ENCODE results near the gene NUDT17.

The NUDT17 gene

GRCh38 chr1:145871994-145872924 lies 26.8 kb downstream of the NUDT17 start:
- Histone ChIP-seq H3K9ac (ENCODE audit: low read length in 2 of 2) (peak overlapping the region; percentile 86 to 87), H3K4me1 (ENCODE audit: control insufficient read depth, insufficient read depth, low read length) (peaks cover 22% of the 10 kb centered on the region), H3K27me3 (ENCODE audit: control insufficient read depth in 1 of 2, insufficient read depth in 2 of 2, low read length in 2 of 2) (no peaks in the 10 kb centered on the region), H3K4me3 (ENCODE audit: low read length in 2 of 2) (peak overlapping the region; percentile 83 to 92), H3K9me3 (ENCODE audit: control insufficient read depth in 2 of 2, low read length in 2 of 2) (no peaks in the 10 kb centered on the region), H3K27ac (ENCODE audit: low read length) (peak overlapping the region; percentile 87), H3K36me3 (ENCODE audit: control insufficient read depth in 2 of 2, insufficient read depth in 2 of 2, low read length in 2 of 2) (peaks cover 3 to 8% of the 10 kb centered on the region in 2 donors)

DNA sequence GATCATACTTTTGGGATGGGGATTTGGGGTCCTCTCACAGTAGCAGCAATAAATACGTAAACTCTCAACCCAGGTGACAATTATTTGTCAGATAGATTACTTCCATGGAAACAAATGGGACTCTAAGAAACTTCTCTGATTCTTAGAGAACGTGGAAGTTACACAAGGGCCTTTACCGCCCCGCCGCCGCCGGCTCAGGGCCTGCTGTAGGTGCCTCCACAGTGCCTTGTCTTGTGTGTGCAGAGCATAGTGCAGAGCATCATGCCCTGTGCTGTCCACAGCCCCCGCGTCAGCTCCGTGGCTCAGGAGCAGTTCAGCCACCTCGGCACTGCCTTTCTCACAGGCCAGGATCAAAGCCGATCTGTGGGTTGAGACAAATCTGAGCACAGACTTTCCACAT lies 29.2 kb downstream of the NUDT17 start:
- Histone ChIP-seq H3K9ac (ENCODE audit: low read length in 2 of 2) (no peak overlapping the region), H3K27ac (ENCODE audit: low read length) (no peak overlapping the region), H3K27me3 (ENCODE audit: control insufficient read depth in 1 of 2, insufficient read depth in 2 of 2, low read length in 2 of 2) (peaks cover 0 to 2% of the 10 kb centered on the region in 2 donors), H3K4me1 (ENCODE audit: control insufficient read depth, insufficient read depth, low read length) (peaks cover 19% of the 10 kb centered on the region), H3K4me3 (ENCODE audit: low read length in 2 of 2) (no peak overlapping the region), H3K9me3 (ENCODE audit: control insufficient read depth in 2 of 2, low read length in 2 of 2) (no peaks in the 10 kb centered on the region), H3K36me3 (ENCODE audit: control insufficient read depth in 2 of 2, insufficient read depth in 2 of 2, low read length in 2 of 2) (no peaks in the 10 kb centered on the region)

DNA sequence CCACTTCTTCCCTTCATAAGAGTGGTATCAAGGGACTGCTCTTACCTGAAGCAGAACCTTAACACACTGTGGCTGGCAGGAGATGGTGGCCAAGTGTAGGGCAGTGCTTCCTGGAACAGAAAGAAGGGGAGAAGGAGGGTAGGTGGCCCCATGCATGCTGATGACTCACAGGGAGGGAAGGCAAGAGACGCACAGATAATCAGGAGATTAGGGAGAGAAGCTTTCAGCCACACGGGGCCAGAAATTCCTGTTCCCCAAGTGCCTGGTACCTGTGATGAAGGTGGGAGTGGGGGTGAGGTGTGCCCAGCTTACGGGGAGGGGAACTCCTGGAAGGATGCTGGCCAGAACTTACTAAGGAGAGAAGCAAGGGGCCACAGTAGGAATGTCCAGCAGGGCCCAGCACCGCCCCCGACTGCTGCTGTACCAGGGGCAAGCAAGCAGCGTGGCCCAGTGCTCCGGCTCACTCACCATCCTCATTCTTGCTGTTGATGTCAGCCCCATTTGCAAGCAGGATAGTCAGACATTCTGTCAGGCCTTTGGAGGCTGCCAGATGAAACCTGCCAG lies 32.6 kb downstream of the NUDT17 start:
- Histone ChIP-seq H3K4me3 (ENCODE audit: low read length in 2 of 2) (no peak overlapping the region), H3K27ac (ENCODE audit: low read length) (no peak overlapping the region), H3K9ac (ENCODE audit: low read length in 2 of 2) (no peak overlapping the region), H3K36me3 (ENCODE audit: control insufficient read depth in 2 of 2, insufficient read depth in 2 of 2, low read length in 2 of 2) (no peaks in the 10 kb centered on the region), H3K4me1 (ENCODE audit: control insufficient read depth, insufficient read depth, low read length) (peaks cover 3% of the 10 kb centered on the region), H3K9me3 (ENCODE audit: control insufficient read depth in 2 of 2, low read length in 2 of 2) (no peaks in the 10 kb centered on the region), H3K27me3 (ENCODE audit: control insufficient read depth in 1 of 2, insufficient read depth in 2 of 2, low read length in 2 of 2) (peaks cover 0 to 5% of the 10 kb centered on the region in 2 donors)

GRCh38 chr1:145878724-145879123 lies 33.3 kb downstream of the NUDT17 start:
- no peaks in the 10 kb centered on the region for H3K36me3 ChIP-seq (ENCODE audit: control insufficient read depth in 2 of 2, insufficient read depth in 2 of 2, low read length in 2 of 2)
- no peak overlapping the region for H3K27ac ChIP-seq (ENCODE audit: low read length)
- peaks cover 0 to 6% of the 10 kb centered on the region in 2 donors for H3K27me3 ChIP-seq (ENCODE audit: control insufficient read depth in 1 of 2, insufficient read depth in 2 of 2, low read length in 2 of 2)
- H3K9me3 ChIP-seq (ENCODE audit: control insufficient read depth in 2 of 2, low read length in 2 of 2), result no peaks in the 10 kb centered on the region
- no peak overlapping the region for H3K4me3 ChIP-seq (ENCODE audit: low read length in 2 of 2)
- H3K9ac ChIP-seq (ENCODE audit: low read length in 2 of 2), result no peak overlapping the region
- H3K4me1 ChIP-seq (ENCODE audit: control insufficient read depth, insufficient read depth, low read length), result no peaks in the 10 kb centered on the region

GRCh38 chr1:145879775-145880174 lies 34.3 kb downstream of the NUDT17 start:
- Histone ChIP-seq H3K4me3 (ENCODE audit: low read length in 2 of 2) (no peak overlapping the region), H3K4me1 (ENCODE audit: control insufficient read depth, insufficient read depth, low read length) (no peaks in the 10 kb centered on the region), H3K9me3 (ENCODE audit: control insufficient read depth in 2 of 2, low read length in 2 of 2) (no peaks in the 10 kb centered on the region), H3K36me3 (ENCODE audit: control insufficient read depth in 2 of 2, insufficient read depth in 2 of 2, low read length in 2 of 2) (no peaks in the 10 kb centered on the region), H3K27ac (ENCODE audit: low read length) (no peak overlapping the region), H3K9ac (ENCODE audit: low read length in 2 of 2) (no peak overlapping the region), H3K27me3 (ENCODE audit: control insufficient read depth in 1 of 2, insufficient read depth in 2 of 2, low read length in 2 of 2) (peaks cover 0 to 7% of the 10 kb centered on the region in 2 donors)

DNA sequence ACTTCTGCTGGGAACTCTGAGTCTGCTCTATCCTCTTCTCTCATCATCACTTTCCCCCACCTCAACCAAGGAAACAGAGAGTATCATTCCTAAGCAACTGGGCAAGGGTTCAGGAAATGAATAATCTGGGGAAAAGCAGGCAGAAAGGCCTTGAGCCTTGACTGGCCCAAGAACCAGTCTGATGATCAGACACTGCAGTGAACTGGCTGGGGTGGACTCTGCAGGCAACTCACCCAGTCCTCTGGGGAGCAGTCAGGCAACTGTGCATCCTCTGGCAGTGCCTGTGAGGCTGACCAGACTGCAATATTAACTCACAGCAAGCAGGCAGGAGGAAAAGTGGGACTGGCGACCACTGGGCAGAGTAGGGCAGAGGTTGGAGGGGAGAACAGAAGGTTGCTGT lies 39.2 kb downstream of the NUDT17 start:
- peaks cover 3% of the 10 kb centered on the region for H3K4me1 ChIP-seq (ENCODE audit: control insufficient read depth, insufficient read depth, low read length)
- no peaks in the 10 kb centered on the region for H3K9me3 ChIP-seq (ENCODE audit: control insufficient read depth in 2 of 2, low read length in 2 of 2)
- H3K27ac ChIP-seq (ENCODE audit: low read length), result no peak overlapping the region
- no peak overlapping the region for H3K4me3 ChIP-seq (ENCODE audit: low read length in 2 of 2)
- no peaks in the 10 kb centered on the region for H3K36me3 ChIP-seq (ENCODE audit: control insufficient read depth in 2 of 2, insufficient read depth in 2 of 2, low read length in 2 of 2)
- no peak overlapping the region for H3K9ac ChIP-seq (ENCODE audit: low read length in 2 of 2)
- H3K27me3 ChIP-seq (ENCODE audit: control insufficient read depth in 1 of 2, insufficient read depth in 2 of 2, low read length in 2 of 2), result peaks cover 0 to 4% of the 10 kb centered on the region in 2 donors

DNA sequence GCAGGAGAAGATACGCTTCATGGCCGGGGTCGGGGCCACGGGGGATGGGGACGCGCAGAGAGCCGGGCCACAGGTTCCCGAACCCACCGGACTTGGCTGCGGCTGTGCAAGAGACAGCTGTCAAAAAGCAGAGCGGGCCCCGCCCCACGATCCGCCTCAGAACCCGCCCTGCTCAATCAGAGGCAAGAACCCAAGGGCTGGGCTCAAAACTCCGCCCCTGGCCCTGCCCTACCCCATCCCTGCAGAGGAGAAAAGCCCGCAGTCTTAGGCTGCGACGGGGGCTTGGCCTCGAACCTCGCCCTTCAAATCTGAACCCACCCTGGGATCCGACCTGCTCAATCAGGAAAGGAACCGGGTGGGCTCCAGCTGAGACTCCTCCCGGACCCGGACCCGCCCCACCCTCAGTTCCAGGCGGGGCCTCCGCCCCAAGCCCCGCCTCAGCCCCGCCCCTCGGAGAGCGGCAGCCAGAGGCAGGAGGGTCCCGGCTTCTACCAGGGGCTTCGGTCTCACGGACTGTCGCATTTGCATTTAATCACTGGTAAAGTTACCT lies 40.4 kb downstream of the NUDT17 start, which contains the start of gene ANKRD35:
Gene ANKRD35 (minus strand): TSS at position 129 of the 550 bp plus-strand sequence. CDS start 108 bp downstream, at position 21.
- no peaks in the 10 kb centered on the region for H3K9me3 ChIP-seq (ENCODE audit: control insufficient read depth in 2 of 2, low read length in 2 of 2)
- peaks cover 3% of the 10 kb centered on the region for H3K4me1 ChIP-seq (ENCODE audit: control insufficient read depth, insufficient read depth, low read length)

GRCh38 chr1:145886390-145886789 lies 41.0 kb downstream of the NUDT17 start:
- no peaks in the 10 kb centered on the region for H3K36me3 ChIP-seq (ENCODE audit: control insufficient read depth in 2 of 2, insufficient read depth in 2 of 2, low read length in 2 of 2)
- H3K27me3 ChIP-seq (ENCODE audit: control insufficient read depth in 1 of 2, insufficient read depth in 2 of 2, low read length in 2 of 2), result peaks cover 0 to 4% of the 10 kb centered on the region in 2 donors
- no peaks in the 10 kb centered on the region for H3K9me3 ChIP-seq (ENCODE audit: control insufficient read depth in 2 of 2, low read length in 2 of 2)
- peak overlapping the region; percentile 80 to 83 for H3K4me3 ChIP-seq (ENCODE audit: low read length in 2 of 2)
- H3K9ac ChIP-seq (ENCODE audit: low read length in 2 of 2), result no peak overlapping the region
- H3K27ac ChIP-seq (ENCODE audit: low read length), result no peak overlapping the region
- H3K4me1 ChIP-seq (ENCODE audit: control insufficient read depth, insufficient read depth, low read length), result peaks cover 6% of the 10 kb centered on the region

More for the DNA sequence above, 40.4 kb downstream of the NUDT17 start, which contains the start of gene ANKRD35:
- Histone ChIP-seq H3K36me3 (ENCODE audit: control insufficient read depth in 2 of 2, insufficient read depth in 2 of 2, low read length in 2 of 2) (no peaks in the 10 kb centered on the region), H3K9ac (ENCODE audit: low read length in 2 of 2) (no peak within 1 kb of the TSS), H3K27me3 (ENCODE audit: control insufficient read depth in 1 of 2, insufficient read depth in 2 of 2, low read length in 2 of 2) (peaks cover 0 to 4% of the 10 kb centered on the region in 2 donors), H3K4me3 (ENCODE audit: low read length in 2 of 2) (peak within 1 kb of the TSS; percentile 80 to 83), H3K27ac (ENCODE audit: low read length) (no peak within 1 kb of the TSS)

- no peak overlapping the region for H3K9ac ChIP-seq (ENCODE audit: low read length in 2 of 2)
- H3K27ac ChIP-seq (ENCODE audit: low read length), result no peak overlapping the region
- H3K36me3 ChIP-seq (ENCODE audit: control insufficient read depth in 2 of 2, insufficient read depth in 2 of 2, low read length in 2 of 2), result no peaks in the 10 kb centered on the region
- no peaks in the 10 kb centered on the region for H3K9me3 ChIP-seq (ENCODE audit: control insufficient read depth in 2 of 2, low read length in 2 of 2)
- no peak overlapping the region for H3K4me3 ChIP-seq (ENCODE audit: low read length in 2 of 2)
- H3K4me1 ChIP-seq (ENCODE audit: control insufficient read depth, insufficient read depth, low read length), result peaks cover 10% of the 10 kb centered on the region
- H3K27me3 ChIP-seq (ENCODE audit: control insufficient read depth in 1 of 2, insufficient read depth in 2 of 2, low read length in 2 of 2), result peaks cover 0 to 2% of the 10 kb centered on the region in 2 donors
Measured at GRCh38 chr1:145886816-145887215, 41.4 kb downstream of the NUDT17 start.

DNA sequence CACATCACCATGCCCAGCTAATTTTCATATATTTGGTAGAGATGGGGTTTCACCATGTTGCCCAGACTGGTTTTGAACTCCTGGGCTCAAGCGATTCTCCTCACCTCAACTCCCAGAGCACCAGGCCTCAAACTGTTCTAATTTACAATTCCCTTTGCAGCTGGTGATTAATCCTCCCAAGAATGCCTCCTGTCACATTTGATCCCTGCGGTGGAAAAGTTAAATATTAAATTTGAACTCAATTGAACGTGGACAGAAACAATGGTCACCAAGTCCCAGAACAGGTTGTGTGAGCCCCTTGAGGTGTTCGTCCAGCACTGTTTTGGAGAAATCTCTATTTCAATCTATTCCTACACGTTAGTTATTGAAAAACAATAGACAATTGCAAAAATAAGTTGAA lies 42.2 kb downstream of the NUDT17 start:
- no peak overlapping the region for H3K27ac ChIP-seq (ENCODE audit: low read length)
- H3K36me3 ChIP-seq (ENCODE audit: control insufficient read depth in 2 of 2, insufficient read depth in 2 of 2, low read length in 2 of 2), result no peaks in the 10 kb centered on the region
- no peaks in the 10 kb centered on the region for H3K9me3 ChIP-seq (ENCODE audit: control insufficient read depth in 2 of 2, low read length in 2 of 2)
- H3K4me3 ChIP-seq (ENCODE audit: low read length in 2 of 2), result no peak overlapping the region
- H3K4me1 ChIP-seq (ENCODE audit: control insufficient read depth, insufficient read depth, low read length), result peaks cover 17% of the 10 kb centered on the region
- no peak overlapping the region for H3K9ac ChIP-seq (ENCODE audit: low read length in 2 of 2)
- peaks cover 0 to 2% of the 10 kb centered on the region in 2 donors for H3K27me3 ChIP-seq (ENCODE audit: control insufficient read depth in 1 of 2, insufficient read depth in 2 of 2, low read length in 2 of 2)

Data from stomach smooth muscle (tissue), 2 donors.